Body of pancreas (tissue), 4 donors: ENCODE results near the gene FBXO22.

Experiments
- POLR2A ChIP-seq, 3 donors: fragments of 450-650 bp; IDR thresholded peaks; one replicate each; pipeline ENCODE4 v1.6.1; 2016; ENCODE audit warnings: antibody characterized with exemption in 3 of 3, mild to moderate bottlenecking in 2 of 3
- TF ChIP-seq, protein P1 (sequence below), 7 experiments: fragments of 450-650 bp in 4 of 7; fragments of 200-600 bp in 3 of 7; sonication (generic) in 3 of 7; IDR thresholded peaks; one replicate each; pipeline ENCODE4 v1.5.1; 2016 to 2019; ENCODE audit warnings: antibody characterized with exemption in 7 of 7

GRCh38 chr15:75923756-75924155 is 20.1 kb downstream of the FBXO22 start:
- TF ChIP-seq, protein P1, sequence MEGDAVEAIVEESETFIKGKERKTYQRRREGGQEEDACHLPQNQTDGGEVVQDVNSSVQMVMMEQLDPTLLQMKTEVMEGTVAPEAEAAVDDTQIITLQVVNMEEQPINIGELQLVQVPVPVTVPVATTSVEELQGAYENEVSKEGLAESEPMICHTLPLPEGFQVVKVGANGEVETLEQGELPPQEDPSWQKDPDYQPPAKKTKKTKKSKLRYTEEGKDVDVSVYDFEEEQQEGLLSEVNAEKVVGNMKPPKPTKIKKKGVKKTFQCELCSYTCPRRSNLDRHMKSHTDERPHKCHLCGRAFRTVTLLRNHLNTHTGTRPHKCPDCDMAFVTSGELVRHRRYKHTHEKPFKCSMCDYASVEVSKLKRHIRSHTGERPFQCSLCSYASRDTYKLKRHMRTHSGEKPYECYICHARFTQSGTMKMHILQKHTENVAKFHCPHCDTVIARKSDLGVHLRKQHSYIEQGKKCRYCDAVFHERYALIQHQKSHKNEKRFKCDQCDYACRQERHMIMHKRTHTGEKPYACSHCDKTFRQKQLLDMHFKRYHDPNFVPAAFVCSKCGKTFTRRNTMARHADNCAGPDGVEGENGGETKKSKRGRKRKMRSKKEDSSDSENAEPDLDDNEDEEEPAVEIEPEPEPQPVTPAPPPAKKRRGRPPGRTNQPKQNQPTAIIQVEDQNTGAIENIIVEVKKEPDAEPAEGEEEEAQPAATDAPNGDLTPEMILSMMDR (IDR thresholded peaks at IDR 0.05), result no peak
- no peak for TF ChIP-seq POLR2A (IDR thresholded peaks at IDR 0.05)
